IPS-NIHi7 (cell line): Measurements from ENCODE around the gene BLCAP.
A peak's percentile ranks its signal among the peaks of the same experiment; 100 is the strongest.
"Not testable (repeated sequence)": the region's sequence is repeated elsewhere in the genome, so short reads cannot be mapped to it uniquely, and the experiment has no call there.

Experiments
- DNase-seq: peaks from one replicate; pipeline ENCODE4 v3.0.0; 2012; ENCODE audit warnings: mixed read lengths; ENCODE audit errors: extremely low spot score

BLCAP gene

DNA sequence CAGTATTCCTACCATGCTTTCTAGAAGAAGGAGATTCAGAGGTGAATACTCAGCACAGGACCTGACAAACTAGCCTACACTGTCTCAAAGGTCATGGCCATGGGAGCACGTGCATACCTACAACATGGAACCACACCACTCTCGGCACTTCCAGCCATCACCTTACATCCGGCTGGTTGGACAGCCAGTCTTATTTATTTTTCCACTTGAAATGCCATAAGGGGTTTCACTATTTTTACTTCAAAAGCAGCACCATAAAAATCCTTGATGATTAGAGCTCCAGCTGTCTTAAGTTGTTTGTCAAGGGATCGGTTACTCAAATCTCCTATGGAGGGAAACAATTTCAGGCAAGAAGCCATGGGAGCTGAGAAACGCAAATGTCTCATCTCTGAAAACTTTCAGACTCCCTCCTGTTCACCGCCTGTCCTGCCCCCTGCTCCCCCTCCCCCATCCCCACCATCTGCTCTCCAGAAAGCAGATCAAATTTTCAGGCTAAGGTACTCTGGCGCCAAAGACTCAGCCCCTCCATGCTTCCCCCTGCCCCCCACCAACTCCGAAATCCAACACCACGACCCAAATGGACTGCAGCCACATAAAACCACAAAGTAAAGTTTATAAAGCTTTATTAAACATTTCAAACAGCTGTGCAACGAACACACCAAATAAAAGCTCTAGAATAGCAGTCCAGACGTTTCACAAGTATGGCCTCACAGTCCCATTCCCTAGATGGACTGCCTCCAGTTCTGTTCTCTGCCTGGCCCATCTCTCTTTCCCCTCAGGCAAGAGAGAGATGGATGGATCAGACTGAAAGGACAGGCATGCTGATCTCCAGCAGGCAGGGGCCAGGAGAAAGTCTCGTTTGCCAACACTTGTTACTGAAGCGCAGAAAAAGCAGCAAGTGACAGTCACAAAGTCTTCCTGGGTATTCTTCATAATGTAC lies 10.6 kb downstream of the BLCAP start:
- DNase-seq = no peak

DNA sequence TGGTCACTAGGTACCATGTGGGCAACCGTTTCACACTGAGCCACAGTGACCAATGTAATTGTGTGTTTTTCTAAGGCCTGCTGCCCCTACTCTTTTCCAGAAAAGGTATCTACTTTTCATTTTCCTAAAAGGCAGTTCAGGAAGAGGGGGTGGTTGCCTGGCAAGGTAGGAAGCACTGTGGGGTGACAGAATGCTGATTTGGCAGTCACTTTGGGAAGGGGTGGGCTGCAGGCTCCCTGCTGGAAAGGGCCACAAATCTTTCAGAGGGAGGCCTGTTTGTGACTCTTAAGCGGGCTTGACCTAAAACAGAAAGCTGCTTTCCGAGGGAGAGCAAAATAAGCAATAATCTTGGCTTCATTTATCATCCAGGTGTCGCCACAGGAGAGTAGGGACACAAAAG lies 11.8 kb downstream of the BLCAP start:
- no peak for DNase-seq

DNA sequence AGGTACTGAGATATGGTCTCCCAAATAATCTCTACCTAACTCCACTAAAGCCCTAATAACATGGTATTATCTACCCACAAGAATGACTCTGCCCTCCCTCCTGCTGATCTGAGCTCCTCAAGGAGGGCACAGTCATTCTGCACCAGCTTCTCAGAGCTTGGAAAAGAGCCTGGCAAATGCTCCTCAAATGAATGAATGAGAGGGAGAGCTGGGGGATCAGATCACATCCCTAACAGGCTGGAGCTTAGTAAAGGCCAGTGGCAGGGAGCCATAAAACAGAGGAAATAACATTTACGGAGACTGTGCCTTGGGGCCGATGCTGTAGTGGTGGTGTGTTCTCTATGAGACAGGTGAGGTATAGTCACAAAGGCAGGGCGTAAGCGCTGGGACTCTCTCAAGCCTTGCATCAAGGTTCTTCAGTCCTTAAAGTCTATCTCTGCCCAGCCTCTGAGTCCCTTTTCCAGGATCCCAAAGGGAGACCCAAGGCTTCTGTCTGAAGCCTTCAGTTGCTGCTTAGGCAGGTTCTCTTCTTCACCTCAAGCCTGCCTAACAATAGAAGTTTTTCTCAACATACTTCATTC lies 13.8 kb downstream of the BLCAP start:
- no peak for DNase-seq

DNA sequence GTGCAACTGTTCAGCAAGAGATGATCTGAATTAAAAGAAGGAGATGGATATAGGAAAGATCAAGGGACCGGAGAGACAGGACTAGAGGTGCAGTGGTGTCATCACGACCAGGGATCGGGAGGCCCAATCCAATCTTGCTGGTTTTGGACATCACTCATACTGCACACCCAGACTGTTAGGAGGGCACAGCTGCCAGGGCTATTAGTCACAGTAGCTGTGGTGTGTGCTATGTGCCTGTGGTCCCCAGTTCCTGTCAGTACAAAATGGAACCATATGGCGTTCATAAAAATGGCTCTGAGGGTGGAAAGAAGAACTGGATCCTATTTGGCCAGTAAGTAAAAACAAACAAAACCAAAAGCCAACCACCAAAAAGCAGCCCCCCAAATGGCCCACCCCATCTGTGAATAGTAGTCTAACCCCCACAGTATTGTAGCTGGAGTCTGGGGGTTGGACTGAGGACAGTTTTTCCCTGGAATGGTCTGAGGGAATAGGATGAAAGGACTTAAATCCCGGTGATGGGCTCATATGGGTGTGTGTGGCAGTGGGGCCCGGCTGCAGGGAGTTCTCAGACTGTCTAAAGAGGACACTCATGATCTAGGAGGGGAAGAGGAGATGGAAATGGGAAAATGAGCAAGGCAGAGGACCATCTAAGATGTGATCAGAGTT lies 15.9 kb downstream of the BLCAP start:
- no peak for DNase-seq

DNA sequence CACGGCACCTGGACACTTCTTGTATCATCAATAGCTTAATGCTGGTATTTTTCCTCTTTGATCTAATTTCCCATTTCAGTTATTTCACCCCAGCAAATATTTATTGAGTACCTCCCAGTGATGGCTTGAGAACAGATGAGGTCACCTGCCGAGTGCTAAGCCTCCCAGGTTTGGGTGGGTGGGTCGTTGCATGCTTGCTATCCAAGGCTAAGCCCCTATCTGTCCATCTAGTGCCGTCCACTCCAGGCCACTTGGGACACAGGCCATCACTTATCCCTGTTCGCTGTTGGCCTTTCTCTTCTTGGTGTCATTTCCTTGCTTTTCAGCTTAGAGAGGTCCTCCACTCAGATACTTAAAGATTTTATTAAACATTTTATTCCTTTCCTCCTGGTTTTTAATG lies 17.4 kb downstream of the BLCAP start:
- DNase-seq = no peak

DNA sequence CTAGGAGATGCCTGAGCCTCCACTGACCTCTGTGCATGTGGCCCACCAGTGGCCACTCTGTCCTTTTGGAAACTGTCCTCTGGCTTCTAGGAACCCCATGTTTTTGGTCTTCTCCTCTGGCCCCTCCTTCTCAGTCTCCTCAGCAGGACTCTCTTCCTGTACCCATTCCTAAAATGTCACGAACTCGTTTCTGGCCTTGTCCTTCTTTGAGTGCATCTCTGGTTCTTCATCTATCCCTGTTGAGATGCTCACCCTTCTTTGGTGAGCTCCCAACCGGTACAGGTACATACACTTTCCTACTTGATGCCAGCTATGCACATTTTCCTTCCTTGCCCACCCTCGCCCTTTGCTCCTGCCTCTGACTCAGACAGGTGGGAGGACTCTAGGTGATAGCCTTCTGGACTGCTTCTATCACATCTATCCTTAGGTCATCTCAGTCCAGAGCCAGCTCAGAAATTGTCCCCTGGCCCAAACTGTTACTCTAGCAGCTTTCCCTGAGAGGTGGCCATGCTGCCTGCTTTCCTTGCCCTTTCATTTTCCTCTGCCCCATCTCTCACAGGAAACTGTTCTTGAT lies 21.4 kb downstream of the BLCAP start:
- no peak for DNase-seq

DNA sequence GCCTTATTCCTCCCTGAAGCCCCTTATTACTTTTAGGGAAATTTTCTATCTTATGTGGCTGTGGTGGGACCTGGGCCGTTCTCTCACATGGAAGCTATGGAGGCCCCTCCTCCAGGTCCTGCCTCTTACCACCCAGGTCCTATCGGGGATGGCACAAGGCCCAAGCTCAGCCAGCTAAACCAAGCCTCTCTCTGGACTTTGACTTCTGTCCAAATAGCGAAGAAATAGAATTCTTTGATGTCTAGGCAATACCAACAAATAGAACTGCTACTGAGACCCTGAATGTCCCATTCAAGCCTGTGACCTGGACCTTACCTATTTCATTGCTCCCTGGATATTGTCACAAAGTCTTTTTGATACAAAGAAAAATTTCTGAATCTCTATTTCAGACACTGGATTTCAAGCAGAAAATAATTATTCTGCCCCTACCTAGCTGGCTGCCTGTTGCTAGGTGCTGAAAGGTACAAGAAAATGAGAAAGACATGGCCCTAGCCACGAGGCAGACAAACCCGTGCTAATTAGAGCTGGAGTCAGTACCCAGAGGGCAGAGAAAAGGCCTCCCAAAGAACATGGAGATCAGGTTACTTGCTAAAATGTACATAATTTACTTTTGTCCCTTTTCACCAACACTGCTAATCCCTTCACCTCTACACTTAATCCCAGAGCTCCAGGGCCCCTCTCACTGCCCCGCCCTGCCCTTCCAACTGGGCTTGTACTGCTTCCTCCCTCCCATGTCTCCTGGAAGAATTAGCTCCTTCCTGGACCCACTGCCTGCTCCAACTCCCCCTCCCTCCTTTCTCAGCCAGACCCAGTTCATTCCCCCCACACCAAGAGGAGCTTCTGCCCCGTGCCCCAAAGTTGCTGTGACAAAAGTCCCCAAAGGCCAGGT lies 22.2 kb downstream of the BLCAP start:
- DNase-seq = no peak

DNA sequence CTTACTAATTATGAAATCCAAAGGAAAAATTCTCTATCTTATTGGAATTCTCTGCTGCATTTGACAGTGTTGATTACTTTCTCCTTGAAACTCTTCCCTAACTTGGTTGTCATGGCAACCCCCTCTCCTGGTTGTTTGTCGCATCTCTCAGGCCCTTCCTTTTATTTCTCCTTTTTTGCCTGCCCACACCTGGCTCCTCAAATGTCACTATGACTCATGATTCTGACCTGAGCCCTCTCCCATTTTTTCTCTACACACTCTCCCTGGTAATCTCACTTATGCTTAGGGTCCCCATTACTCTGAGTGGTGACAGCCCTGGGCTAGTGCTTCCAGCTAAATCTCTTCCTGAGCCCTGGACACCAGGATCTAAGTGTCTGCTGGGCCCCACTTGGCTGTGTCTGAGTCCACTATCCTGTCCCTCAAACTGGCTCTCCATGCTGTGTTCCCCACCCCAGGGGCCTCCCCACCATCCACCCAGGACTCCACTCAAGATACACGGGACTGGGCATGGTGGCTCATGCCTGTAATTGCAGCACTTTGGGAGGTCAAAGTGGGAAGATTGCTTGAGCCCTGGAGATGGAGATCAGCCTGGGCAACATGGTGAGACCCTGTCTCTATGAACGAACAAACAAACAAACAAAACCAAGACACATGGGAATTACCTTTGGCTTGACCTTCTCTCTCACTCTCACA lies 23.1 kb downstream of the BLCAP start:
- peak; percentile 63 for DNase-seq

DNA sequence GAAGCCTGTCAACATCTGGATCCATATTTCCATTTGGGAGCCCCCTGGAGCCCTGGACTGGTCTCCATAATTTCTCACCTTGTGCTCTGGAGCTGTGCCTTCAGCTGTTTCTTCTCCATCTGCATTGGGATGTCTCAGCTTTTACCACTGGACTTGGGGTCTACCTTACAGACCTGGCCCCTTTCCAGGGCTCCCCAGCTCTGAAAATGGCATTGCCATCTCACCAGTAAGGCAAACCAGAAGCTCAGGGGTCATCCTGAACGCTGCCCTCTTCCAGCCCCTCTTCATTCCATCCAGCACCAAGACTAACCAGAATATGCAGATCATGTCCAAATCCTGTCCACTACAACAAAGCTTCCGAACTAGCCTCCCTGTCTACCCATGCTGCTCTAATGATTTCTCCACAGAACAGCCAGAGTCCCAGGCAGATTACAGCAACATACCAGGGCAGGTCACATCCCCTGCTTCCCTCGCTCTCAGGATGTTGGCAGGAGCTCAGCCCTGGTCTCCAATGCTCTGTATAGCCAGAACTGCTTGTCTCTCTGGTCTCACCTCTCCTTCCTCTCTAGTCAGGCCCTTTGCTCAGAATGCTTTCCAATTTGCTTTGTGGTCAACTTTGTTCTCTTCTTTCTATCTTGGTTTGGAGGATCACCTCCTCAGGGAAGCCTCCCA lies 24.3 kb downstream of the BLCAP start:
- DNase-seq = no peak

DNA sequence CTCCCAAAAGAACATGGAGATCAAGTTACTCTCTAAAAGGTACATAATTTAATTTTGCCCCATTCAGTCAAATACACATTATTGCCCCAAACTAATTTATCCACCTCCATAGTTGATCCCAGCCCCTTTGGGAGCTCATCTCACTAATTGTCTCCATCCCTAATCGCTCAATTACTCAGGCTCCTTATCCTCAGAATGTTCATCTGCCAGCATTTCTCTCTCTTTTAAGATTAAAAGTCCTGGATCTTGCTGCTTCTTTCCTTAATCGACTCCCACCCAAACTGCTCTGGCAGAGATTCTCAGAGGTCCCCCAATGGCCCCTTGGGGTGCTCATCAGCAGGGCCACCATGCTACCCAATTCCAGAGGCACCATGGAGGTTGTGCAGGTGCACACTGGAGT lies 25.0 kb downstream of the BLCAP start:
- DNase-seq = no peak

DNA sequence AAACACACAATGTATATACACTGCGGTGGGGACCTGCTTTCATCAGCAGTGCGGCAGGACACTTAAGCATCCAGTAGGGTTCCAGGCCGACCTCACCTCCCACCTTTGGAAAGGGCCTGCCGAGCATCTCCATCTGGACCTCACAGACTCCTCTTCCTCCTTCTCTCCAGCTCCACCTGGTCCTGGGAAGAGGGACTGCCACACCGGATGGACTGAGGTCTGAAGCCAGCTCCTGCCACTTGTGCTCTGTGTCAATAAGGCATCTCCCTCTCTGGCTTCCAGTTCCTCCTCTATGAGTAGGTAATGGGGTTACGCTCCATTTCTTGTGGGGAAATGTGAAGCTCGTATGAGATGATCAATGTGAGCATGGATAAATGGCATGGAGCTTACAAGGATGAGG lies 25.7 kb downstream of the BLCAP start:
- DNase-seq = peak; percentile 70

DNA sequence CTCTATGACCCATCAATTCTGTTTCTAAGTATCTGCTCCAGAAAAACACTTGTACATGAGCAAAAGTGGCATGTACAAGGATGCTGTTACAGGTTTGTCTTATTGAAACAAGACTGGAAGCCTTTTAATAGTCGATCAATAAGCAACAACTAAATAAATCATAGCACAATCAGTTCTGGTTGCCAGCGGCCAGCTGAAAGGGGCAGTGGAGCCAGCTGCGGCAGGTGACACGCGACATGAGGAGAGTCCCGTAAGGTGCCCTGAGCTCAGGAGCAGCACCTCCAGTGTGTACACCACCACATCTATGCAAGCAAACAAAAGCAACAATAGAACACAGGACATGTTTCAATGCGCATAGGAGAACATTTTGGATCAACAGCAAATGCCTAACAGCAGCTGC lies 27.4 kb downstream of the BLCAP start:
- no peak for DNase-seq

DNA sequence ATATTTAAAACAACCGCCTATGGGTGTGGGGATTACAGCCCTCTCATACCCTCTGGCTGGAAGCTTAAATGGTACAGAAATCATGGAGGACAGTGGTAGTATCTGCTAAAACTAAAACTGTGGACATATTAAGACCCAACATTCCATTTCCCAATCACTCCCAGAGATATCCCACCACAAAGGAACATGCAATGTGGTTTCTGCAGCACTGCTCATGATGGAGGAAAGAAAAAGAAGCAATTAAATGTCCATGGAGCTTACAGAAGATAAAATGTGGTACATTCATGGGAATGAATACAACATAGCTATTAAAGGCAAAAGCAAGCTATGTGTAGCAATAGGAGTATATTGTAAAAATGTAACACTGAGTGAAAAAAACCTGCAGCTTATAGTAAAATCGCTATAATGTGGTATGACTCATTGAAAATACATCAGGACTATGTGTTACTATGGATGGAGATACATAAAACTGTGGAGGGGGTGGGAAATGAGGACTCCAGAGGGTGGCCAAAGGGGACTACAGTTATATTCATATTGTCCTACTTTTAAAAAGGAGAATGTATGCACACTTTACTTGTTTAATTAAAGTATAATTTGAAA lies 29.5 kb downstream of the BLCAP start:
- DNase-seq = no peak

DNA sequence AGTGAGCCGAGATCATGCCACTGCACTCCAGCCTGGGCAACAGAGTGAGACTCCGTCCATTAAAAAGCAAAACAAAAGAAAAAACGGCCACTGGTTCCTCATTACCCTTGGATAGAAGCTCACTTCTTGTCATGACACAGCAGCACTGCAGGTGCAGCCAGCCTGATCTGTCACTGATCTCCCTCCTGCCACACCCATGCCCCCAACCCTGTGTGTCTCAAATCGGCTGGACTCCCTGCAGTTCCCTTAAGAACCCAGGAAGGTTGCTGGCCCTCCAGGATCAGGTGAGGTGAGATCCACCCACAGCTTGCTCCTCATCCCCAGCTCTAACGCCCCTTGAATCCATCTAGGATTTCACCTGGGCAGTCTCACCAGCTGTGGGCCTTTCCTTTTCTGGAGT lies 32.9 kb downstream of the BLCAP start:
- no peak for DNase-seq

DNA sequence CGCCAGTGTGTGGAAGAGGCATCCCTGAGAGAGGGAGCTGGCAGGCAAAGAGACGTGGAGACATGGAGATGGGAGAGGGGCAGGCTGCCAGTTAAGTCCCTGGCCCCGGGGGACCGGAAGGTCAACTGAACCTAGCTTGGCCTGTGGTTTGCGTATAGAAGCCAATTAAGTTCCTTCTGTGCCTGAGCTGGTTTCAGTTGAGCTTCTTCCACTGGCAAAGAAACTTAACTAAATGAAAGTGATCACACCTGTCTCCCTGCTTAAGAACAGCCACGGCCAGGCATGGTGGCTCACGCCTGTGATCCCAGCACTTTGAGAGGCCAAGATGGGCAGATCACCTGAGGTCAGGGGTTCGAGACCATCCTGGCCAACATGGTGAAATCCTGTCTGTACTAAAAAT lies 33.4 kb downstream of the BLCAP start:
- DNase-seq = no peak

DNA sequence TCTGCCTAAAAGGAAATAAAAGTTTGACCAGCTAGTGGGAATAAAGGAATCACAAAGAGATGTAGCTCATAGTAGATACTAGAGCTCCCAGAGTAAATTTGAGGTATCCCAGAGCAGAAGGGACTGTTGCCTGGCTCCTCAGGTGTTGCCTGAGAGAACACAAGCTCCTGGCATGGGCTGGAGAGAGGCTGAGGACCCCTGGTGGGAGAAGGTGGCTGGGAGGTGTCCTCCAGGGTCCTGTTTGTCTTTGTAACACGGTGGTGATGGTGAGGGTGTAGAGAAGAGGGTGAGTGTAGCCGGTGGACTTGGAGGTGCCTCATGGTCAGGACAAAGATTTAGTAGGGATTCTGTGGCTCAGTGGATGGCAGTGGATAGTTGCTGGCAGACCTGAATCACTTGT lies 34.7 kb downstream of the BLCAP start:
- DNase-seq = no peak

DNA sequence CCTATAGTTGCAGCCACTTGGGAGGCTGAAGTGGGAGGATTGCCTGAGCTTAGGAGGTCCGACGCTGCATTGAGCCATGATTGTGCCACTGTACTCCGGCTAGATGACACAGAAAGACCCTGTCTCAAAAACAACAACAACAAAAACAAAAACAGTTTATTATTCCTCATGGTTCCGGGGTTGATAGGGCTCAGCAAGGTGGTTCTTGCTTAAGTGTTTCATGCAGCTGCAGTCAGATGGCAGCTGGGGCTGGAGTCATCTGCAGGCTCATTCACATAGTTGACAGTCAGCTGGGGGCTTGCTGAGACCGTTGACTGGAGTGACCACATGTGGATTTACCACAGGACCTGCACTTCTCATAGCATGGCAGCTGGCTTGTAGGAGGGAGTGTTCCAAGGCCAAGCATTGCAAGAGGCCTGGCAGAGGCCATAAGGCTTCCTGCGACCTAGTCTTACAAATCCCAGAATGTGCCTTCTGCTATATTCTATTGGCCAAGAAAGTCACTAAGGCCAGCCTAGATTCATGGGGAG lies 35.5 kb downstream of the BLCAP start:
- DNase-seq = no peak

DNA sequence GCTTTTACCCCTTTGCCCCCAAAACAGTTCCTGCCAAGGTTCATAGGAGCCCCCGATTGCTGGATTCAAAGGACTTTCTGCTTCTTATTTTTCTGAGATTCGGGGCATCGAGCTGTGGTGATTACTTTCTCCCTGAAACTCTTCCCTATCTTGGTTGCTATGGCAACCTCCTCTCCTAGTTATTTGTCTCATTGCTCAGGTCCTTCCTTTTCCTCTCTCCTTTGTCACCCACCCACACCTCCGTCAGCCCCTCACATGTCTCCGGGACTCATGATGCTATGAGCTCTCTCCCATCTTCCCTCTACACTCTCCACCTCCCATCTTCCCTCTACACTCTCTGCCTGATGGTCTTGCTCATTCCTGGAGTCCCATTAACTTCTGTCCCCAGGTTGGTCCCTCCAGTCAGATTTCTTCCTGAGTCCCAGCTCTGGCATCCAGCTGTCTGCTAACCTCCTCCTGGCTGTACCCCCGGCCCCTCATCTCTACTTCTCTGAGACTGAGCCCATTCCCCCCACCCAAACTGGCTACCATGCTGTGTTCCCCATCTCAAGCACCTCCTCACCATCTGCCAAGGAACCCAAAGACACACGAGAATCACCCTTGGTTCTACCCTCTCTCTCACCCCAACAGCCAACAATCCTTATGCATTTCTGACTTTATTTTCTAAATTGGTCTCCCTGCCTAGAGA lies 36.9 kb downstream of the BLCAP start:
- no peak for DNase-seq

DNA sequence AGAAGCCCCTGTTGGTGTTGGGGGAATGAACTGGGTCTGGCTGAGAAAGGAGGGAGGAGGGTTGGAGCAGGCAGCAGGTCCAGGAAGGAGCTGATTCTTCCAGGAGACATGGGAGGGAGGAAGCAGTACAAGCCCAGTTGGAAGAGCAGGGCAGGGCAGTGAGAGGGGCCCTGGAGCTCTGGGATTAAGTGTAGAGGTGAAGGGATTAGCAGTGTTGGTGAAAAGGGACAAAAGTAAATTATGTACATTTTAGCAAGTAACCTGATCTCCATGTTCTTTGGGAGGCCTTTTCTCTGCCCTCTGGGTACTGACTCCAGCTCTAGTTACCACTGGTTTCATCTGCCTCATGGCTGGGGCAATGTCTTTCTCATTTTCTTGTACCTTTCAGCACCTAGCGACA lies 41.5 kb downstream of the BLCAP start:
- DNase-seq = not testable (repeated sequence)
